Mucosa of rectum (tissue), 2 donors: Measurements from ENCODE around the gene DHTKD1.
"Not testable (repeated sequence)": the region's sequence is repeated elsewhere in the genome, so short reads cannot be mapped to it uniquely, and the experiment has no call there.

Experiments
- H3K27ac ChIP-seq, 2 donors: one replicate each; pipeline ENCODE4 v1.7.0; 2013; ENCODE audit warnings: inconsistent platforms in 2 of 2, low read depth in 2 of 2, low read length in 2 of 2
- H3K27me3 ChIP-seq, 2 donors: one replicate each; pipeline ENCODE4 v1.7.0; 2013; ENCODE audit warnings: low read length in 2 of 2; ENCODE audit not compliant: control insufficient read depth in 2 of 2, insufficient read depth in 2 of 2
- H3K36me3 ChIP-seq, 2 donors: one replicate each; pipeline ENCODE4 v1.7.0; 2013; ENCODE audit warnings: low read length in 2 of 2; ENCODE audit not compliant: control insufficient read depth in 2 of 2, insufficient read depth in 2 of 2
- H3K4me1 ChIP-seq, 2 donors: one replicate each; pipeline ENCODE4 v1.7.0; 2013; ENCODE audit warnings: low read length in 2 of 2, mild to moderate bottlenecking in 1 of 2; ENCODE audit not compliant: control insufficient read depth in 2 of 2, insufficient read depth in 2 of 2
- H3K4me3 ChIP-seq, 2 donors: one replicate each; pipeline ENCODE4 v1.7.0; 2013; ENCODE audit warnings: low read length in 2 of 2
- H3K9ac ChIP-seq, 2 donors: one replicate each; pipeline ENCODE4 v1.7.0; 2013; ENCODE audit warnings: low read length in 2 of 2, low read depth in 1 of 2, mild to moderate bottlenecking in 1 of 2
- H3K9me3 ChIP-seq, 2 donors: one replicate each; pipeline ENCODE4 v1.7.0; 2013; ENCODE audit warnings: low read length in 2 of 2; ENCODE audit not compliant: control insufficient read depth in 2 of 2
- donor health status: healthy.
- donor health status: Normal muscosa, but diverticular disease.

The DHTKD1 gene

GRCh38 chr10:12062754-12063482 lies 5.8 kb upstream of the DHTKD1 start:
- Histone ChIP-seq H3K9ac (no peak overlapping the region), H3K27me3 (no peaks in the 10 kb centered on the region), H3K4me1 (no peaks in the 10 kb centered on the region), H3K36me3 (no peaks in the 10 kb centered on the region), H3K4me3 (peak overlapping the region in 1 of 2 donors; percentile 15), H3K27ac (no peak overlapping the region), H3K9me3 (no peaks in the 10 kb centered on the region)

- no peaks in the 10 kb centered on the region for H3K27me3 ChIP-seq
- no peaks in the 10 kb centered on the region for H3K9me3 ChIP-seq
- no peak overlapping the region for H3K27ac ChIP-seq
- no peak overlapping the region for H3K4me3 ChIP-seq
- H3K9ac ChIP-seq, result no peak overlapping the region
- H3K4me1 ChIP-seq, result peaks cover 2 to 4% of the 10 kb centered on the region in 2 donors
- no peaks in the 10 kb centered on the region for H3K36me3 ChIP-seq
Measured at GRCh38 chr10:12063483-12063818, 5.3 kb upstream of the DHTKD1 start.

GRCh38 chr10:12067336-12067735 lies 1.4 kb upstream of the DHTKD1 start:
- no peaks in the 10 kb centered on the region for H3K27me3 ChIP-seq
- no peak overlapping the region for H3K9ac ChIP-seq

GRCh38 chr10:12071441-12071840 lies 2.7 kb downstream of the DHTKD1 start:
- not testable (repeated sequence) for H3K27me3 ChIP-seq, H3K27ac ChIP-seq, H3K4me3 ChIP-seq, H3K4me1 ChIP-seq, H3K9ac ChIP-seq, H3K9me3 ChIP-seq, H3K36me3 ChIP-seq

More at GRCh38 chr10:12067336-12067735, 1.4 kb upstream of the DHTKD1 start:
- Histone ChIP-seq H3K4me3 (no peak overlapping the region), H3K9me3 (no peaks in the 10 kb centered on the region), H3K36me3 (no peaks in the 10 kb centered on the region), H3K4me1 (peaks cover 2 to 9% of the 10 kb centered on the region in 2 donors), H3K27ac (no peak overlapping the region)

- Histone ChIP-seq H3K27me3 (no peaks in the 10 kb centered on the region), H3K27ac (no peak overlapping the region), H3K9ac (no peak overlapping the region), H3K4me1 (peaks cover 0 to 4% of the 10 kb centered on the region in 2 donors), H3K4me3 (no peak overlapping the region), H3K9me3 (no peaks in the 10 kb centered on the region), H3K36me3 (no peaks in the 10 kb centered on the region)
Measured at GRCh38 chr10:12073526-12073925, 4.8 kb downstream of the DHTKD1 start.

GRCh38 chr10:12077580-12078180 lies 8.9 kb downstream of the DHTKD1 start:
- Histone ChIP-seq H3K36me3 (peaks cover 3 to 5% of the 10 kb centered on the region in 2 donors), H3K27ac (no peak overlapping the region), H3K27me3 (no peaks in the 10 kb centered on the region), H3K4me1 (no peaks in the 10 kb centered on the region), H3K9me3 (no peaks in the 10 kb centered on the region), H3K9ac (no peak overlapping the region), H3K4me3 (no peak overlapping the region)

- Histone ChIP-seq H3K27me3 (no peaks in the 10 kb centered on the region), H3K36me3 (peaks cover 3 to 12% of the 10 kb centered on the region in 2 donors), H3K9ac (no peak overlapping the region), H3K27ac (no peak overlapping the region), H3K4me1 (no peaks in the 10 kb centered on the region), H3K9me3 (no peaks in the 10 kb centered on the region), H3K4me3 (no peak overlapping the region)
Measured at GRCh38 chr10:12081470-12081869, 12.7 kb downstream of the DHTKD1 start.

- Histone ChIP-seq H3K4me1 (no peaks in the 10 kb centered on the region), H3K9ac (no peak overlapping the region), H3K27me3 (no peaks in the 10 kb centered on the region), H3K4me3 (no peak overlapping the region), H3K36me3 (peaks cover 7 to 15% of the 10 kb centered on the region in 2 donors), H3K9me3 (no peaks in the 10 kb centered on the region), H3K27ac (no peak overlapping the region)
Measured at GRCh38 chr10:12081879-12082557, 13.3 kb downstream of the DHTKD1 start.

- no peak overlapping the region for H3K27ac ChIP-seq
- no peaks in the 10 kb centered on the region for H3K27me3 ChIP-seq
- no peaks in the 10 kb centered on the region for H3K9me3 ChIP-seq
- H3K9ac ChIP-seq, result no peak overlapping the region
- H3K36me3 ChIP-seq, result peaks cover 30 to 50% of the 10 kb centered on the region in 2 donors
- H3K4me1 ChIP-seq, result no peaks in the 10 kb centered on the region
- no peak overlapping the region for H3K4me3 ChIP-seq
Measured at GRCh38 chr10:12088919-12089318, 20.2 kb downstream of the DHTKD1 start.

- no peaks in the 10 kb centered on the region for H3K27me3 ChIP-seq
- H3K9me3 ChIP-seq, result no peaks in the 10 kb centered on the region
- no peak overlapping the region for H3K4me3 ChIP-seq
- no peak overlapping the region for H3K27ac ChIP-seq
- no peak overlapping the region for H3K9ac ChIP-seq
- no peaks in the 10 kb centered on the region for H3K4me1 ChIP-seq
- peaks cover 34 to 53% of the 10 kb centered on the region in 2 donors for H3K36me3 ChIP-seq
Measured at GRCh38 chr10:12091421-12091820, 22.7 kb downstream of the DHTKD1 start.
